Testis (tissue), 5 donors: ENCODE measurements around the gene APOE. TPM values are rescaled to one million over a fixed set of nuclear protein-coding genes. Genes with fewer than 3 reads are reported as not detected.
A peak's percentile ranks its signal among the peaks of the same experiment; 100 is the strongest.
"Not testable (repeated sequence)": the region's sequence is repeated elsewhere in the genome, so short reads cannot be mapped to it uniquely, and the experiment has no call there.

ENCODE experiments used
- DNase-seq: peaks from one replicate; pipeline ENCODE4 v3.0.0-alpha.2; 2019
- H3K27ac ChIP-seq, 2 donors: fragments of 200-600 bp; sonication (generic); one replicate each; pipeline ENCODE4 v1.5.1; 2019
- H3K27me3 ChIP-seq: fragments of 200-600 bp; sonication (generic); one replicate; pipeline ENCODE4 v1.5.1; 2019
- H3K36me3 ChIP-seq: fragments of 200-600 bp; sonication (generic); one replicate; pipeline ENCODE4 v1.5.1; 2017; ENCODE audit warnings: low read depth; ENCODE audit errors: missing control alignments
- H3K4me1 ChIP-seq: fragments of 200-600 bp; sonication (generic); one replicate; pipeline ENCODE4 v1.5.1; 2019
- H3K4me3 ChIP-seq, 2 donors: fragments of 200-600 bp; sonication (generic); one replicate each; pipeline ENCODE4 v1.5.1; 2017 to 2019
- H3K9me3 ChIP-seq: fragments of 200-600 bp; sonication (generic); one replicate; pipeline ENCODE4 v1.5.1; 2017
- CTCF ChIP-seq, 3 experiments: fragments of 450-650 bp in 2 of 3; fragments of 200-600 bp in 1 of 3; sonication (generic) in 1 of 3; IDR thresholded peaks; one replicate each; pipeline ENCODE4 v1.5.1; 2016 to 2019; ENCODE audit warnings: antibody characterized with exemption in 3 of 3, mild to moderate bottlenecking in 2 of 3, moderate library complexity in 1 of 3
- POLR2A ChIP-seq: fragments of 450-650 bp; IDR thresholded peaks from one replicate; pipeline ENCODE4 v1.6.1; 2017; ENCODE audit warnings: antibody characterized with exemption, mild to moderate bottlenecking, moderate library complexity
- WGBS, 2 donors: methylation state at CpG; one replicate each; pipeline ENCODE4 v1.1.5; 2018; 5-methylcytosine and 5-hydroxymethylcytosine counted together
- intact Hi-C: fragments of 100-400 bp; cut with DNase I; formaldehyde crosslinking; loops from one replicate; pipeline ENCODE4 v1.15.1; 2023; ENCODE audit warnings: low total_unique reads
- long read RNA-seq, 2 donors: transcript quantifications; one replicate each; lab custom pipeline, GENCODE V29; 2026
- polyA plus RNA-seq: library from polyadenylated mRNA; stranded (reverse); fragments of 350-450 nt; fragmentation: Illumina TruSeq; extraction: RNeasy Lipid Tissue Mini Kit (QIAGEN cat#74804); gene quantifications from one replicate; pipeline ENCODE4 v1.2.3, GENCODE V29; 2014; ENCODE audit warnings: low read depth, low replicate concordance; ENCODE audit not compliant: insufficient read depth
- total RNA-seq, 2 donors: library from RNA; depleted of rRNA; stranded (reverse); fragments of >200 nt; gene quantifications; one replicate each; pipeline ENCODE4 v1.2.3, GENCODE V29; 2016

Gene APOE
- total RNA-seq, result 100 to 1,000 TPM; 215 to 494 TPM
- 185 TPM for polyA plus RNA-seq
- long read RNA-seq, donor 1, transcript APOE-202 (3 exons, 923 nt), result minor isoform, 58 of 560 reads
- long read RNA-seq, donor 1, transcript APOE-201 (4 exons, 1,208 nt), result major isoform, 388 of 560 reads
- long read RNA-seq, donor 1, transcript APOE-203 (4 exons, 864 nt), result minor isoform, 21 of 560 reads
- long read RNA-seq, donor 1, partial matches to known transcripts, result 69 of 560 reads
- long read RNA-seq, donor 1, other reads (novel, unspliced or antisense), result 18 of 560 reads
- long read RNA-seq, donor 2, transcript APOE-202 (3 exons, 923 nt), result minor isoform, 36 of 449 reads
- long read RNA-seq, donor 2, transcript APOE-204 (4 exons, 737 nt), result minor isoform, 5 of 449 reads
- long read RNA-seq, donor 2, transcript APOE-203 (4 exons, 864 nt), result minor isoform, 14 of 449 reads
- long read RNA-seq, donor 2, transcript APOE-201 (4 exons, 1,208 nt), result major isoform, 336 of 449 reads
- long read RNA-seq, donor 2, partial matches to known transcripts, result 51 of 449 reads
- long read RNA-seq, donor 2, other reads (novel, unspliced or antisense), result 6 of 449 reads

DNA sequence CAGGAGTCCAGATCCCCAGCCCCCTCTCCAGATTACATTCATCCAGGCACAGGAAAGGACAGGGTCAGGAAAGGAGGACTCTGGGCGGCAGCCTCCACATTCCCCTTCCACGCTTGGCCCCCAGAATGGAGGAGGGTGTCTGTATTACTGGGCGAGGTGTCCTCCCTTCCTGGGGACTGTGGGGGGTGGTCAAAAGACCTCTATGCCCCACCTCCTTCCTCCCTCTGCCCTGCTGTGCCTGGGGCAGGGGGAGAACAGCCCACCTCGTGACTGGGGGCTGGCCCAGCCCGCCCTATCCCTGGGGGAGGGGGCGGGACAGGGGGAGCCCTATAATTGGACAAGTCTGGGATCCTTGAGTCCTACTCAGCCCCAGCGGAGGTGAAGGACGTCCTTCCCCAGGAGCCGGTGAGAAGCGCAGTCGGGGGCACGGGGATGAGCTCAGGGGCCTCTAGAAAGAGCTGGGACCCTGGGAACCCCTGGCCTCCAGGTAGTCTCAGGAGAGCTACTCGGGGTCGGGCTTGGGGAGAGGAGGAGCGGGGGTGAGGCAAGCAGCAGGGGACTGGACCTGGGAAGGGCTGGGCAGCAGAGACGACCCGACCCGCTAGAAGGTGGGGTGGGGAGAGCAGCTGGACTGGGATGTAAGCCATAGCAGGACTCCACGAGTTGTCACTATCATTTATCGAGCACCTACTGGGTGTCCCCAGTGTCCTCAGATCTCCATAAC is at the start of gene APOE:
APOE (plus strand) TSS at position 360 of the 724 bp plus-strand sequence. CDS start 829 bp downstream, outside the sequence.
- peak within 1 kb of the TSS; percentile 76 to 81 for H3K27ac ChIP-seq
- H3K36me3 ChIP-seq, result no peaks in the 10 kb centered on the region
- 0 to 1% methylated on average over 12 to 20 of the region's 20 CpGs for WGBS, 2 donors
- DNase-seq, result peak; percentile 50
- no peaks in the 10 kb centered on the region for H3K27me3 ChIP-seq
- intact Hi-C loops, result no loop called here
- H3K4me3 ChIP-seq, result peak within 1 kb of the TSS; percentile 46 to 62
- no peaks in the 10 kb centered on the region for H3K9me3 ChIP-seq
- peaks cover 30% of the 10 kb centered on the region for H3K4me1 ChIP-seq
- TF ChIP-seq POLR2A (no peak), CTCF (IDR thresholded peaks at IDR 0.05) (no peak)

- intact Hi-C loops, result no loop called here
- no peak overlapping the region for H3K4me3 ChIP-seq
- no peak for DNase-seq
- TF ChIP-seq CTCF (IDR thresholded peaks at IDR 0.05), result no peak
- no peak for TF ChIP-seq POLR2A
- 45 to 51% methylated on average over 6 to 10 of the region's 10 CpGs for WGBS, 2 donors
- peaks cover 19% of the 10 kb centered on the region for H3K4me1 ChIP-seq
- H3K27me3 ChIP-seq, result no peaks in the 10 kb centered on the region
- no peaks in the 10 kb centered on the region for H3K9me3 ChIP-seq
- H3K27ac ChIP-seq, result peak overlapping the region in 1 of 2 donors; percentile 17
- no peaks in the 10 kb centered on the region for H3K36me3 ChIP-seq
Observed at GRCh38 chr19:44856421-44857083, 49.0 kb upstream of the APOE start.

DNA sequence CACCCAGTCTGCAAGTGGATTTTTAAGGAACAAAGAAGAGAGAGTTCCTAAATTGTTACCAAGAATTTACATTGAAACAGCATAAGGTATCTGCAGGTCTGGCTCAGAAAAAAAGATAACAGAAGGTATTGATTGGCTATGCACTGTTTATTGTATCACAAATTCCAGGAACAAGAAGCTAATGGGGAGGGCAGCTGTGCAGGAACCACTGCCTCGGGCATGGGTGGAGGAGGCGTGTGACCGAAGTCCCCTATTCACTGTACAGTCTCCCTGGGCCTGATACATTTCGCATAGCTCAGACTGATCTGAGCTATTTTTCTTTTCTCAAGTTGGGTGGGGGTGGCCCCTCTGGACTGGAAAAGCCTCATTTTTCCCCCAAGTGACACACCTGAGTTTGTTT is 47.8 kb upstream of the APOE start:
- TF ChIP-seq CTCF (IDR thresholded peaks at IDR 0.05) (no peak), POLR2A (no peak)
- intact Hi-C loops, result no loop called here
- 58 to 65% methylated on average over 4 of the region's 4 CpGs for WGBS, 2 donors
- no peak for DNase-seq
- Histone ChIP-seq H3K36me3 (no peaks in the 10 kb centered on the region), H3K27ac (no peak overlapping the region), H3K4me3 (no peak overlapping the region), H3K4me1 (peaks cover 13% of the 10 kb centered on the region), H3K27me3 (no peaks in the 10 kb centered on the region), H3K9me3 (no peaks in the 10 kb centered on the region)

DNA sequence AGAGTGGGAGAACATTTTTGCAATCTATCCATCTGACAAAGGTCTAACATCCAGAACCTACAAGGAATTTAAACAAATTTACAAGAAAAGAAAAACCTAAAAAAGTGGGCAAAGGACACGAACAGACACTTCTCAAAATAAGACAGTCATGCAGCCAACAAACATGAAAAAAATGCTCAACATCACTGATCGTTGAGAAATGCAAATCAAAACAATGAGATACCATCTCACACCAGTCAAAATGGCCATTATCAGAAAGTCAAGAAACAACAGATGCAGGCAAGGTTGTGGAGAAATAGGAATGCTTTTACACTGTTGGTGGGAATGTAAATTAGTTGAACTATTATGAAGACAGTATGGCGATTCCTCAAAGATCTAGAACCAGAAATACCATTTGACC is 44.0 kb upstream of the APOE start:
- DNase-seq, H3K27ac ChIP-seq, H3K36me3 ChIP-seq, H3K9me3 ChIP-seq, H3K4me3 ChIP-seq, H3K27me3 ChIP-seq, intact Hi-C loops, H3K4me1 ChIP-seq: not testable (repeated sequence)
- WGBS, 2 donors, result 82 to 89% methylated on average over 3 of the region's 3 CpGs

DNA sequence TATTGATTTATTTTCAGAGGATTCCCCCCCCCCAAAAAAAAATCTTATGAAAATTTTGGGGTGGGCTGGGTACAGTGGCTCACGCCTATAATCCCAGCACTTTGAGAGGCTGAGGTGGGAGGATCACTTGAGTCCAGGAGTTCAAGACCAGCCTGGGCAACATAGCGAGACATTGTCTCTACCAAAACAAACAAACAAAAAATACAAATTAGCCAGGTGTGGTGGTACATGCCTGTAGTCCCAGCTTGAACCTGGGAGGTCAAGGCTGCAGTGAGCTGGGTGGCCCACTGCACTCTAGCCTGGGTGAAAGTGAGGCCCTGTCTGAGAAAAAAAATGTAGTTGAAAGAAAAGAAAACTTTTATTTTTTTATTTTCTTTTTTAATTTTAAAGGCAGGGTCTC is 41.6 kb upstream of the APOE start:
- no peak overlapping the region for H3K4me3 ChIP-seq
- no peak overlapping the region for H3K27ac ChIP-seq
- H3K27me3 ChIP-seq, result no peaks in the 10 kb centered on the region
- no peaks in the 10 kb centered on the region for H3K9me3 ChIP-seq
- DNase-seq, result no peak
- no peaks in the 10 kb centered on the region for H3K4me1 ChIP-seq
- TF ChIP-seq POLR2A, result no peak
- no peak for TF ChIP-seq CTCF (IDR thresholded peaks at IDR 0.05)
- 79 to 89% methylated on average over 2 of the region's 2 CpGs for WGBS, 2 donors
- intact Hi-C loops, result no loop called here
- H3K36me3 ChIP-seq, result no peaks in the 10 kb centered on the region
